ENCODE measurements around the gene CRELD2.

CRELD2 gene

GRCh38 chr22:49889071-49889470 is 29.4 kb upstream of the CRELD2 start:
- no peak for DNase-seq

GRCh38 chr22:49892226-49892899 is 26.1 kb upstream of the CRELD2 start:
- DNase-seq, result no peak

- DNase-seq, result no peak
Measured at GRCh38 chr22:49893025-49893424, 25.4 kb upstream of the CRELD2 start.

GRCh38 chr22:49894322-49895054 is 23.9 kb upstream of the CRELD2 start:
- no peak for DNase-seq

- DNase-seq, result no peak
Measured at GRCh38 chr22:49896201-49896600, 22.2 kb upstream of the CRELD2 start.

- DNase-seq, result no peak
Measured at GRCh38 chr22:49897015-49897684, 21.3 kb upstream of the CRELD2 start.

GRCh38 chr22:49899530-49899929 is 18.9 kb upstream of the CRELD2 start:
- no peak for DNase-seq

- DNase-seq, result no peak
Measured at GRCh38 chr22:49900441-49901230, 17.8 kb upstream of the CRELD2 start.

GRCh38 chr22:49901457-49901856 is 17.0 kb upstream of the CRELD2 start:
- no peak for DNase-seq

- no peak for DNase-seq
Measured at GRCh38 chr22:49903322-49904039, 15.0 kb upstream of the CRELD2 start.

GRCh38 chr22:49904040-49904369 is 14.4 kb upstream of the CRELD2 start:
- no peak for DNase-seq

- DNase-seq, result no peak
Measured at GRCh38 chr22:49905465-49905864, 13.0 kb upstream of the CRELD2 start.

- no peak for DNase-seq
Measured at GRCh38 chr22:49906071-49906798, 12.2 kb upstream of the CRELD2 start.

- no peak for DNase-seq
Measured at GRCh38 chr22:49906799-49907290, 11.6 kb upstream of the CRELD2 start.

- DNase-seq, result no peak
Measured at GRCh38 chr22:49907807-49908206, 10.6 kb upstream of the CRELD2 start.

GRCh38 chr22:49909476-49910205 is 8.8 kb upstream of the CRELD2 start:
- DNase-seq, result no peak

- DNase-seq, result no peak
Measured at GRCh38 chr22:49910229-49911155, 7.9 kb upstream of the CRELD2 start.

- DNase-seq, result no peak
Measured at GRCh38 chr22:49911881-49912625, 6.4 kb upstream of the CRELD2 start.

- DNase-seq, result no peak
Measured at GRCh38 chr22:49913026-49913425, 5.4 kb upstream of the CRELD2 start.
